Spleen (tissue), 11 donors: ENCODE data around the gene GREB1. TPM values are rescaled to one million over a fixed set of nuclear protein-coding genes. Genes with fewer than 3 reads are reported as not detected.
"Not testable (repeated sequence)": the region's sequence is repeated elsewhere in the genome, so short reads cannot be mapped to it uniquely, and the experiment has no call there.

ENCODE experiments used
- DNase-seq: peaks from one replicate; pipeline ENCODE4 v3.0.0-alpha.2; 2020
- H3K27ac ChIP-seq, 8 donors: fragments of 200-600 bp; sonication (generic) in 7 of 8; 1 replicate in 4 of 8; 2 replicates in 4 of 8; pipeline versions ENCODE4 v1.5.0 to v1.8.0; 2016 to 2021; ENCODE audit warnings: inconsistent platforms in 4 of 8, mild to moderate bottlenecking in 4 of 8, moderate library complexity in 1 of 8
- H3K27me3 ChIP-seq, 7 donors: fragments of 200-600 bp; sonication (generic) in 6 of 7; replicated peaks in 1 of 7; 1 replicate in 4 of 7; 2 replicates in 3 of 7; pipeline versions ENCODE4 v1.5.0 to v1.8.0; 2016 to 2021; ENCODE audit warnings: inconsistent platforms in 3 of 7, mild to moderate bottlenecking in 1 of 7
- H3K36me3 ChIP-seq, 6 donors: fragments of 200-600 bp; sonication (generic) in 5 of 6; 1 replicate in 4 of 6; 2 replicates in 2 of 6; pipeline versions ENCODE4 v1.5.0 to v1.8.0; 2016 to 2021; ENCODE audit warnings: inconsistent platforms in 2 of 6
- H3K4me1 ChIP-seq, 6 donors: fragments of 200-600 bp; sonication (generic) in 5 of 6; 1 replicate in 3 of 6; 2 replicates in 3 of 6; pipeline versions ENCODE4 v1.5.0 to v1.8.0; 2016 to 2021; ENCODE audit warnings: inconsistent platforms in 3 of 6
- H3K4me3 ChIP-seq, 8 donors: fragments of 200-600 bp; sonication (generic) in 7 of 8; 1 replicate in 4 of 8; 2 replicates in 4 of 8; pipeline versions ENCODE4 v1.5.0 to v1.8.0; 2016 to 2021; ENCODE audit warnings: inconsistent platforms in 4 of 8, mild to moderate bottlenecking in 4 of 8, moderate library complexity in 2 of 8
- H3K9me3 ChIP-seq, 8 donors: fragments of 200-600 bp; sonication (generic) in 7 of 8; 1 replicate in 4 of 8; 2 replicates in 4 of 8; pipeline versions ENCODE4 v1.5.0 to v1.8.0; 2016 to 2021; ENCODE audit warnings: inconsistent platforms in 4 of 8
- POLR2A ChIP-seq, 3 donors: fragments of 450-650 bp; IDR thresholded peaks; one replicate each; pipeline ENCODE4 v1.5.1; 2017; ENCODE audit warnings: antibody characterized with exemption in 3 of 3, mild to moderate bottlenecking in 1 of 3
- POLR2AphosphoS5 ChIP-seq, 3 donors: sonication (generic); formaldehyde crosslinking; IDR thresholded peaks; one replicate each; pipeline ENCODE4 v1.5.1; 2017; ENCODE audit warnings: antibody characterized with exemption in 3 of 3
- WGBS, 5 donors: extraction: QIAGEN DNeasy Blood & Tissue Kit in 3 of 5; methylation state at CpG; one replicate each; pipeline versions ENCODE4 v1.1.5 to v1.1.7; 2013 to 2018; 5-methylcytosine and 5-hydroxymethylcytosine counted together
- intact Hi-C: fragments of 100-400 bp; cut with DNase I; formaldehyde crosslinking; loops from one replicate; pipeline ENCODE4 v1.15.0; 2023; ENCODE audit warnings: low total_unique reads
- polyA plus RNA-seq, 3 donors: library from polyadenylated mRNA; stranded (reverse); fragments of 200-250 nt; gene quantifications; one replicate each; pipeline ENCODE4 v1.2.1, GENCODE V29; 2013
- total RNA-seq, 7 donors: library from RNA; depleted of rRNA in 3 of 7; stranded (reverse); fragments of >200 nt in 3 of 7; fragmentation: NEBNext Ultra II Directional in 4 of 7; extraction: Animal tissue kit (Norgen Biotek cat#: 25700) in 4 of 7; gene quantifications; one replicate each; pipeline versions ENCODE4 v1.1.0 to v1.2.1, GENCODE V29; 2016 to 2021
- TF ChIP-seq, protein P1 (sequence below), 11 experiments: fragments of 200-600 bp in 7 of 11; fragments of 450-650 bp in 4 of 11; sonication (generic) in 4 of 11; IDR thresholded peaks in 8 of 11; conservative IDR thresholded peaks in 3 of 11; 1 replicate in 7 of 11; 2 replicates in 4 of 11; pipeline versions ENCODE4 v1.4.0 to v1.8.0; 2016 to 2021; ENCODE audit warnings: antibody characterized with exemption in 11 of 11, inconsistent platforms in 4 of 11, mild to moderate bottlenecking in 1 of 11
- donor health status: healthy with polysubstance abuse.
- donor health status: DM: no; HTN: no; CAD: no; lungs with moderate emphysema.
- donor health status: DM: no; HTN: no; CAD: no.
- donor health status: Bipolar disorder and iron deficiency.
- donor health status: healthy.
- donor health status: DM: no; HTN: no; CAD: no.
- donor health status: DM: yes; HTN: yes; CAD: no.

The GREB1 gene
- total and polyA plus RNA-seq, 10 donors: 0.06 to 1.6 (median 0.51) TPM; not detected in 1

DNA sequence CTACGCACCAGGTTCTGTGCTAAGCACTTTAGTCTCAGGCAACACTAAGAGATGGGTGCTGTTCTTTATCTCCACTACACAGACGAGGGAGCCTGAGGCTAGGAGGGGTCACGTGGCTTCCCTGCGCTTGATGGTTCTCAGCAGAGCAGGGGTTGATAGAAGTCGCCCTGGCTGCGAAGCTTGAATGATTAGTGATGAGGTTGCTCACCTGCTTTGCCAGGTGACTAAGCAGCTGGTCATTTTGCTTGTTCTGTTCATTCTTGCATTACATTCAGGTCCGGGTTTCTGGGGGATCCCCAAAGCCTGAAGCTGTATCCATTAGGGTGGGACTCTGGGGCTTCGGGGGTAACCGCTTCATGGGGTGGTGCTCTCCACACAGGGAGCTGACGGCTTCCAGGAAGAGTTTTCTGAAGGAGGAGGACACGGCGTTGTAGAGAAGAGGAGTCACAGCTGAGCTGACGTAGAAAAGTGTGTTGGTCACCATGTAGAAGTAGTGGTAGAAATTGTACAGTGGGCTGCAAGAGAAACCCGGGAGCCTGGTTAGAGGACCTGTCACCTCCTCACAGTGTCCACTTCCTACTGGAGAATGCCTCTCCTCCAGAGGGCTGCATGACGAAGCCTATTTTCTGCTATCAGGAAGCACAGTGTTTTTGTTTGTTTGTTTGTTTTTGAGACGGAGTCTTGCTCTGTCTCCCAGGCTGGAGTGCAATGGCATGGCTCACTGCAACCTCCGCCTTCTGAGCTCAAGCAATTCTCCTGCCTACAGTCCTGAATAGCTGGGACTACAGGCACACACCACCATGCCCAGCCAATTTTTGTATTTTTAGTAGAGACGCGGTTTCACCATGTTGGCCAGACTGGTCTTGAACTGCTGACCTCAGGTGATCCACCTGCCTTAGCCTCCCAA is 124.6 kb downstream of the GREB1 start:
- peaks cover 0 to 40% (median 0%) of the 10 kb centered on the region in 7 donors for H3K27me3 ChIP-seq
- peak; percentile 32 for DNase-seq
- H3K36me3 ChIP-seq: no peaks in the 10 kb centered on the region
- no peak overlapping the region for H3K27ac ChIP-seq
- intact Hi-C loops: no loop called here
- H3K4me3 ChIP-seq: no peak overlapping the region
- H3K4me1 ChIP-seq: peaks cover 0 to 6% (median 0%) of the 10 kb centered on the region in 6 donors
- H3K9me3 ChIP-seq: peaks cover 0 to 14% (median 7%) of the 10 kb centered on the region in 8 donors
- TF ChIP-seq POLR2AphosphoS5 (IDR thresholded peaks at IDR 0.05) (no peak), POLR2A (IDR thresholded peaks at IDR 0.05) (no peak)
- TF ChIP-seq, protein P1, sequence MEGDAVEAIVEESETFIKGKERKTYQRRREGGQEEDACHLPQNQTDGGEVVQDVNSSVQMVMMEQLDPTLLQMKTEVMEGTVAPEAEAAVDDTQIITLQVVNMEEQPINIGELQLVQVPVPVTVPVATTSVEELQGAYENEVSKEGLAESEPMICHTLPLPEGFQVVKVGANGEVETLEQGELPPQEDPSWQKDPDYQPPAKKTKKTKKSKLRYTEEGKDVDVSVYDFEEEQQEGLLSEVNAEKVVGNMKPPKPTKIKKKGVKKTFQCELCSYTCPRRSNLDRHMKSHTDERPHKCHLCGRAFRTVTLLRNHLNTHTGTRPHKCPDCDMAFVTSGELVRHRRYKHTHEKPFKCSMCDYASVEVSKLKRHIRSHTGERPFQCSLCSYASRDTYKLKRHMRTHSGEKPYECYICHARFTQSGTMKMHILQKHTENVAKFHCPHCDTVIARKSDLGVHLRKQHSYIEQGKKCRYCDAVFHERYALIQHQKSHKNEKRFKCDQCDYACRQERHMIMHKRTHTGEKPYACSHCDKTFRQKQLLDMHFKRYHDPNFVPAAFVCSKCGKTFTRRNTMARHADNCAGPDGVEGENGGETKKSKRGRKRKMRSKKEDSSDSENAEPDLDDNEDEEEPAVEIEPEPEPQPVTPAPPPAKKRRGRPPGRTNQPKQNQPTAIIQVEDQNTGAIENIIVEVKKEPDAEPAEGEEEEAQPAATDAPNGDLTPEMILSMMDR (IDR thresholded peaks at IDR 0.05 in 8 of 11, conservative IDR thresholded peaks at IDR 0.05 in 3 of 11): no peak
- 81 to 85% (median 84%) methylated on average over 19 of the region's 19 CpGs for WGBS, 5 donors

DNA sequence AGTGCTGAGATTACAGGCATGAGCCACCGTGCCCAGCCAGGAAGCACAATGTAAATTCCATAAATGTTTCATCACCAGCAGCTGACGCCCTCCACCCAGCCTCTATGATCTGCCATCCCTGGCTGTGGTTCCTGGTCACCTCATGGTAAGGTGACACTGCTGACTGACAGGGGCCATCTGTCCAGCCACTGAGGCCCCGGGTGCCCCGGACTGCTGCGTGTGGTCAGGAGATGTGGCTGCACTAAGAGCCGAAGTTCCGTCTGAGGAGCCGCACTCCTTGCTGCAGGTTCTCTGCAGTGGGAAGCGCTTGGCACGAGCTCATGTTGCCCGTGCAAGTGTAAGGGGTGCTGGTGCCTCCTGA is 125.2 kb downstream of the GREB1 start:
- no peak for TF ChIP-seq POLR2AphosphoS5 (IDR thresholded peaks at IDR 0.05)
- TF ChIP-seq, protein P1 (IDR thresholded peaks at IDR 0.05 in 8 of 11, conservative IDR thresholded peaks at IDR 0.05 in 3 of 11): no peak
- intact Hi-C loops: no loop called here
- Histone ChIP-seq H3K4me3 (no peak overlapping the region), H3K4me1 (peaks cover 0 to 6% (median 0%) of the 10 kb centered on the region in 6 donors), H3K36me3 (no peaks in the 10 kb centered on the region), H3K27me3 (peaks cover 0 to 40% (median 0%) of the 10 kb centered on the region in 7 donors), H3K27ac (no peak overlapping the region), H3K9me3 (peaks cover 0 to 14% (median 7%) of the 10 kb centered on the region in 8 donors)
- 82 to 92% (median 88%) methylated on average over 7 to 11 of the region's 11 CpGs for WGBS, 5 donors
- DNase-seq: peak; percentile 53

DNA sequence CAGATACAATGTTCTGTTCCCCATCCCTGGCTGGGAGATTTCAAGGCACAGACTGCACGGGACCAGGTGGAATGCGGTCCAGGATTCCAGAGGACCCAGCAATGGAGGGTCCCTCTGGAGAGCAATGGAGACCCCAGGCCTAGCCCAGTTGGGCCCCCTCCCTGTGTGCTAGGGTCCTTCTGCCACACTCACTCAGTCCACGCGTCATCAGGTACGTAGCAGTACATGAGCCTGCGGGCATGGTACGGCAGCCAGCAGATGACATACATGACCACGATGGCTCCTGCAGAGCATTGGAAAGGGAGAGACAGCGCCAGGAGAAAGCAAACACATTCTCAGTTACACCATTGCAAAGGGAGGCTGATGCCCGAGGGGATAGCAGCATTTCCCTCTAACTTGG is 126.0 kb downstream of the GREB1 start:
- intact Hi-C loops: no loop called here
- TF ChIP-seq POLR2A (IDR thresholded peaks at IDR 0.05) (no peak), POLR2AphosphoS5 (IDR thresholded peaks at IDR 0.05) (no peak)
- TF ChIP-seq, protein P1 (IDR thresholded peaks at IDR 0.05 in 8 of 11, conservative IDR thresholded peaks at IDR 0.05 in 3 of 11): no peak
- WGBS, 5 donors: 88 to 96% (median 92%) methylated on average over 3 to 10 of the region's 10 CpGs
- Histone ChIP-seq H3K4me1 (peaks cover 0 to 6% (median 0%) of the 10 kb centered on the region in 6 donors), H3K36me3 (no peaks in the 10 kb centered on the region), H3K27me3 (peaks cover 0 to 40% (median 0%) of the 10 kb centered on the region in 7 donors), H3K9me3 (peaks cover 0 to 14% (median 7%) of the 10 kb centered on the region in 8 donors), H3K27ac (no peak overlapping the region), H3K4me3 (no peak overlapping the region)
- peak; percentile 45 for DNase-seq

DNA sequence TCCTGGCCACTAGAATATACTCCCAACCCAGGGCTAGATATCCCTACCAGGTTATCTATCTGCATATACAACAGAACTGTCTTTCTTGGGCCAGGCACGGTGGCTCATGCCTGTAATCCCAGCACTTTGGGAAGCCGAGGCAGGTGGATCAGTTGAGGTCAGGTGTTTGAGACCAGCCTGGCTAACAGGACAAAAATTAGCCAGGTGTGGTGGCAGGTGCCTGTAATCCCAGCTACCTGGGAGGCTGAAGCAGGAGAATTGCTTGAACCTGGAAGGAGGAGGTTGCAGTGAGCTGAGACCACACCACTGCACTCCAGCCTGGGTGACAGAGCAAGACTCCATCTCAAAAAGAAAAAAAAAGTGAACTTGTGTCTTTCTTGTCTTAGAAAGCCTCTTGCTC is 126.6 kb downstream of the GREB1 start:
- not testable (repeated sequence) for H3K4me1 ChIP-seq
- peak; percentile 41 for DNase-seq
- WGBS, 5 donors: 78 to 91% (median 89%) methylated on average over 2 of the region's 2 CpGs

More for the DNA sequence above, 126.6 kb downstream of the GREB1 start:
- H3K27ac ChIP-seq, H3K4me3 ChIP-seq, intact Hi-C loops, H3K36me3 ChIP-seq: not testable (repeated sequence)
- peaks cover 0 to 40% (median 0%) of the 10 kb centered on the region in 7 donors for H3K27me3 ChIP-seq
- peaks cover 0 to 14% (median 7%) of the 10 kb centered on the region in 8 donors for H3K9me3 ChIP-seq
